ENCODE results near the gene CDKAL1. TPM values are rescaled to one million over a fixed set of nuclear protein-coding genes. Genes with fewer than 3 reads are reported as not detected.
A peak's percentile ranks its signal among the peaks of the same experiment; 100 is the strongest.

CDKAL1 gene
- total RNA-seq, 1 donor, result 26.8 TPM

GRCh38 chr6:20673458-20673857 is 139.2 kb downstream of the CDKAL1 start:
- DNase-seq (ENCODE audit: low read depth), result no peak
- TF ChIP-seq, protein P1, sequence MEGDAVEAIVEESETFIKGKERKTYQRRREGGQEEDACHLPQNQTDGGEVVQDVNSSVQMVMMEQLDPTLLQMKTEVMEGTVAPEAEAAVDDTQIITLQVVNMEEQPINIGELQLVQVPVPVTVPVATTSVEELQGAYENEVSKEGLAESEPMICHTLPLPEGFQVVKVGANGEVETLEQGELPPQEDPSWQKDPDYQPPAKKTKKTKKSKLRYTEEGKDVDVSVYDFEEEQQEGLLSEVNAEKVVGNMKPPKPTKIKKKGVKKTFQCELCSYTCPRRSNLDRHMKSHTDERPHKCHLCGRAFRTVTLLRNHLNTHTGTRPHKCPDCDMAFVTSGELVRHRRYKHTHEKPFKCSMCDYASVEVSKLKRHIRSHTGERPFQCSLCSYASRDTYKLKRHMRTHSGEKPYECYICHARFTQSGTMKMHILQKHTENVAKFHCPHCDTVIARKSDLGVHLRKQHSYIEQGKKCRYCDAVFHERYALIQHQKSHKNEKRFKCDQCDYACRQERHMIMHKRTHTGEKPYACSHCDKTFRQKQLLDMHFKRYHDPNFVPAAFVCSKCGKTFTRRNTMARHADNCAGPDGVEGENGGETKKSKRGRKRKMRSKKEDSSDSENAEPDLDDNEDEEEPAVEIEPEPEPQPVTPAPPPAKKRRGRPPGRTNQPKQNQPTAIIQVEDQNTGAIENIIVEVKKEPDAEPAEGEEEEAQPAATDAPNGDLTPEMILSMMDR (IDR thresholded peaks at IDR 0.05; ENCODE audit: insufficient read depth, low read depth, low read length), result no peak
- H3K4me3 ChIP-seq (ENCODE audit: low read depth, low read length), result no peak overlapping the region

GRCh38 chr6:20674664-20675063 is 140.4 kb downstream of the CDKAL1 start:
- DNase-seq (ENCODE audit: low read depth), result no peak
- no peak overlapping the region for H3K4me3 ChIP-seq (ENCODE audit: low read depth, low read length)
- TF ChIP-seq, protein P1 (IDR thresholded peaks at IDR 0.05; ENCODE audit: insufficient read depth, low read depth, low read length), result no peak

- TF ChIP-seq, protein P1 (IDR thresholded peaks at IDR 0.05; ENCODE audit: insufficient read depth, low read depth, low read length), result no peak
- no peak overlapping the region for H3K4me3 ChIP-seq (ENCODE audit: low read depth, low read length)
- no peak for DNase-seq (ENCODE audit: low read depth)
Observed at GRCh38 chr6:20678831-20679352, 144.6 kb downstream of the CDKAL1 start.

- peak; percentile 42 for DNase-seq (ENCODE audit: low read depth)
- no peak overlapping the region for H3K4me3 ChIP-seq (ENCODE audit: low read depth, low read length)
- TF ChIP-seq, protein P1 (IDR thresholded peaks at IDR 0.05; ENCODE audit: insufficient read depth, low read depth, low read length), result no peak
Observed at GRCh38 chr6:20680697-20681165, 146.5 kb downstream of the CDKAL1 start.

DNA sequence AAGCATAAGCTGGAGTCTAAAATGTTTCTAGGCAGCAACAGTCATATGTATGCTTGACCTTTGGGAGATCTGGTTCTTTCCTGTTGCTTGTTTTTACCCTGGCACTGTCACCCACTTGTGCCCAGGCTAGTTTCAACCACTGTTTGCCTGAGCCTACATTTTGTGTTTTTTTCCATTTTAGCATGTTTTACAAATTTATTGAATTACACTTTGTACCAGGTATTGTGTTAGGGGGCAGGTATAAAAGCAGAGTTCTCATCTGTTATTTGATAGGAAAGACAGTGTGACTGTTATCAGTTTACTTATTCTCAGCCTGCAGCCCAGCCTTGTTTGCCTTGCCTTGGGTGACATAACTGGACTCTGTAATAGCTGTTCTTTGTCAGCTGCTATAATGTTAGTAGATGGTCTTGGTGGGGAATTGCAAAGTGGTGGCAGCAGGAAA is 147.0 kb downstream of the CDKAL1 start:
- DNase-seq (ENCODE audit: low read depth), result no peak
- TF ChIP-seq, protein P1 (IDR thresholded peaks at IDR 0.05; ENCODE audit: insufficient read depth, low read depth, low read length), result no peak
- H3K4me3 ChIP-seq (ENCODE audit: low read depth, low read length), result no peak overlapping the region

DNA sequence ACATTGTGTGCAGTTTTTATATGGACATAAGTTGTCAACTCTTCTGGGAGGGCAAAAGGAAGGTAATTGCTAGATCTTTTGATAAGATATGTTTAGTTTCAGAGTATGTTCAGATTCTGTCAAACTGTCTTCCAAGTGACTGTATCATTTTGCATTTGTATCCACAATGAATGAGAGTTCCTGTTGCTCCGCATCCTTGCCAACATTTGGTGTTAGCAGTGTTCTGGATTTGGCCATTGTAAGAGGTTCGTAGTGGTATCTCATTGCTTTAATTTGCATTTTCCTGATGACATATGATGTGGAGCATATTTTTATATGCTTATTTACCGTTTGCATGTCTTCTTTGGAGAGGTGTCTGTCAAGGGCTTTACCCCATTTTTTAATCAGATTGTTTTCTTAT is 150.2 kb downstream of the CDKAL1 start:
- no peak overlapping the region for H3K4me3 ChIP-seq (ENCODE audit: low read depth, low read length)
- DNase-seq (ENCODE audit: low read depth), result no peak
- TF ChIP-seq, protein P1 (IDR thresholded peaks at IDR 0.05; ENCODE audit: insufficient read depth, low read depth, low read length), result no peak

DNA sequence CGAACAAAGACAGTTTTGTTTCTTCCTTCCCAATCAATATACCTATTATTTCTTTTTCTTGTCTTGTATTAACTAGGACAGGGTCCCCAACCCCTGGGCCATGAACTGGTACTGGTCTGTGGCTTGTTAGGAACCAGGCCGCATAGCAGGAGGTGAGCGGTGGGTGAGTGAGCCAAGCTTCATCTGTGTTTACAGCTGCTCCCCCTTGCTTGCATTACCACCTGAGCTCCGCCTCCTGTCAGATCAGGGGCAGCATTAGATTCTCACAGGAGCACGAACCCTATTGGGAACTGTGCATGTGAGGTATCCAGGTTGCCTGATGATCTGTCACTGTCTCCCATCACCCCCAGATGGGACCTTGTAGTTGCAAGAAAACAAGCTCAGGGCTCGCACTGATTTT is 151.9 kb downstream of the CDKAL1 start:
- DNase-seq (ENCODE audit: low read depth), result no peak
- H3K4me3 ChIP-seq (ENCODE audit: low read depth, low read length), result no peak overlapping the region
- TF ChIP-seq, protein P1 (IDR thresholded peaks at IDR 0.05; ENCODE audit: insufficient read depth, low read depth, low read length), result no peak

Data from fibroblast of villous mesenchyme (primary cell).